HG03342 (cell line): ENCODE data around the gene RABGGTA.

Experiments used
- ATAC-seq: cut with Tn5 transposase; IDR thresholded peaks from one replicate; pipeline ENCODE4 v1.9.1; 2021; ENCODE audit warnings: mild to moderate bottlenecking, moderate library complexity; ENCODE audit not compliant: unreplicated experiment

RABGGTA gene

GRCh38 chr14:24261969-24262327 is 9.4 kb downstream of the RABGGTA start:
- no peak for ATAC-seq

GRCh38 chr14:24261256-24261968 is 10.0 kb downstream of the RABGGTA start:
- no peak for ATAC-seq

- ATAC-seq = no peak
Observed at GRCh38 chr14:24260780-24261157, 10.6 kb downstream of the RABGGTA start.

- ATAC-seq = no peak
Observed at GRCh38 chr14:24260026-24260779, 11.2 kb downstream of the RABGGTA start.

- ATAC-seq = no peak
Observed at GRCh38 chr14:24259282-24260025, 11.9 kb downstream of the RABGGTA start.

GRCh38 chr14:24258548-24259265 is 12.7 kb downstream of the RABGGTA start:
- no peak for ATAC-seq

GRCh38 chr14:24258119-24258518 is 13.3 kb downstream of the RABGGTA start:
- ATAC-seq = no peak

GRCh38 chr14:24256960-24257359 is 14.4 kb downstream of the RABGGTA start:
- ATAC-seq = no peak

- no peak for ATAC-seq
Observed at GRCh38 chr14:24255931-24256711, 15.3 kb downstream of the RABGGTA start.

GRCh38 chr14:24255438-24255837 is 16.0 kb downstream of the RABGGTA start:
- ATAC-seq = no peak

GRCh38 chr14:24254630-24255392 is 16.6 kb downstream of the RABGGTA start:
- no peak for ATAC-seq

GRCh38 chr14:24253936-24254335 is 17.5 kb downstream of the RABGGTA start:
- ATAC-seq = no peak

GRCh38 chr14:24252289-24253124 is 18.9 kb downstream of the RABGGTA start:
- no peak for ATAC-seq

GRCh38 chr14:24251880-24252288 is 19.5 kb downstream of the RABGGTA start:
- ATAC-seq = no peak

- ATAC-seq = no peak
Observed at GRCh38 chr14:24250354-24250753, 21.0 kb downstream of the RABGGTA start.

GRCh38 chr14:24249230-24250021 is 22.0 kb downstream of the RABGGTA start:
- no peak for ATAC-seq

GRCh38 chr14:24247422-24247821 is 24.0 kb downstream of the RABGGTA start:
- ATAC-seq = no peak

GRCh38 chr14:24246765-24247212 is 24.6 kb downstream of the RABGGTA start:
- ATAC-seq = peak; percentile 28
